Skeletal muscle tissue (tissue), 4 donors: ENCODE data around the gene TMEM204. TPM values are rescaled to one million over a fixed set of nuclear protein-coding genes. Genes with fewer than 3 reads are reported as not detected.
A peak's percentile ranks its signal among the peaks of the same experiment; 100 is the strongest.

Source experiments
- H3K27ac ChIP-seq: one replicate; pipeline ENCODE4 v1.7.0; 2013; ENCODE audit warnings: mild to moderate bottlenecking, low read depth, low read length, inconsistent platforms
- H3K27me3 ChIP-seq, 3 donors: one replicate each; pipeline ENCODE4 v1.7.0; 2013; ENCODE audit warnings: low read length in 3 of 3; ENCODE audit not compliant: control insufficient read depth in 3 of 3, insufficient read depth in 3 of 3
- H3K36me3 ChIP-seq, 3 donors: one replicate each; pipeline ENCODE4 v1.7.0; 2013; ENCODE audit warnings: low read length in 3 of 3; ENCODE audit not compliant: control insufficient read depth in 3 of 3, insufficient read depth in 3 of 3
- H3K4me1 ChIP-seq, 3 donors: one replicate each; pipeline ENCODE4 v1.7.0; 2013; ENCODE audit warnings: low read length in 3 of 3, mild to moderate bottlenecking in 3 of 3; ENCODE audit not compliant: control insufficient read depth in 3 of 3, insufficient read depth in 3 of 3
- H3K4me3 ChIP-seq, 3 donors: one replicate each; pipeline ENCODE4 v1.7.0; 2013; ENCODE audit warnings: low read length in 3 of 3
- H3K9ac ChIP-seq, 3 donors: one replicate each; pipeline ENCODE4 v1.7.0; 2013; ENCODE audit warnings: low read length in 3 of 3, mild to moderate bottlenecking in 3 of 3, moderate library complexity in 2 of 3, low read depth in 1 of 3
- H3K9me3 ChIP-seq, 3 donors: one replicate each; pipeline ENCODE4 v1.7.0; 2013; ENCODE audit warnings: low read length in 3 of 3; ENCODE audit not compliant: control insufficient read depth in 3 of 3
- total RNA-seq: library from RNA; depleted of rRNA; stranded (reverse); fragments of >200 nt; gene quantifications from one replicate; pipeline ENCODE4 v1.2.3, GENCODE V29; 2014
- donor health status: Osteomylitis.

TMEM204 gene
- total RNA-seq, 1 donor from 2014 or later, result 8.9 TPM

DNA sequence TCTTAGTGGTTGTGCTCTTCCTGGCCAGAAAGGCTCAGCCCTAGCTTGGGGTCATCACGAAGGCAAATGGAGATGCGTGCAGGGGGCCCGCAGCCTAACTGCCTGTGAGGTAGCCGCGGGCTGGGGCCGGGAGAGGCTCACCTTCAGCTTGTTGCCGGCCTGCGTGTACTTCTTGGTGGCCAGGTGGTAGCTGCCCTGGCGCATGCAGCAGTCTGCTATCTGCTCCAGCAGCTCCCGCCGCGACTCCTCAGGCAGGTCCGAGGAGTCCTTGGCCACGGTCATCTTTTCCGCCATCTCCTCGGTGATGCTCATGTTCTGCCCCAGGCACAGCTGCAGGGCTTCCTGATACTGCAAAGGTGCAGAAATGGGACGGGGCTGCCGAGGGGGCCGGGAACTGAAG, 13.0 kb upstream of the TMEM204 start:
- Histone ChIP-seq H3K9me3 (no peaks in the 10 kb centered on the region), H3K9ac (no peak overlapping the region), H3K36me3 (peaks cover 0 to 6% (median 2%) of the 10 kb centered on the region in 3 donors), H3K27ac (no peak overlapping the region), H3K4me3 (no peak overlapping the region), H3K27me3 (no peaks in the 10 kb centered on the region), H3K4me1 (no peaks in the 10 kb centered on the region)

DNA sequence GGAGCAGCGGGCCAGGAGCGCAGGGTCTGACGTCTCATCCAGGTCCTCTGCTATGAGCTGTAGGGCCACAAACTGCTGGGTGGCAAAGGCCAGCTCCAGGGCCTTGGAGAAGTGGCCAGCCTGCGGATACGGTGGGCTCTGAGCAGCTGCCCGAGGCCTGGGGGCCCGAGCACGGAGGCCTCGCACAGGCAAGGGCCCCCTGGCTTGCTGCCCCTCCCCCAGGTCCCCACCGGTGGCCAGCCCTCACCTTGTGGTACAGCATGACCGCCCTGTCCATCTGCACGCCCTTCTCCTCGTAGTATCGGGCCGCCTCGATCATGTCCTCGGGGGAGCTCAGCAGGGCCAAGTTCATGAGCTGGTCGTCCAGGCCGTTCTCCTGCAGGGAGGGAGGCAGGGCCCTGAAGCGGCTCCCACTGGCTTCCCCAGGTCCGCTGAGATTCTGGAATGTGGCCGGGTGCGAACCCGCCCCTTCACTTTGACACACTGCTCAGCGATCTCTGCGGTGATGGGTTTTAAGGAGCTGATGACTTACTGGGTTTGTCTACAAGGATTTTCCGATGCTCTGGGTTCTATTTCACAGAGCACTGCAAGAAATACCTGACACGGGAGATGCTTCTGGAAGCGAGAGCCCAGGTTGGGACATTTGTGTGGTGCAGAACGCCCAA, 9.8 kb upstream of the TMEM204 start:
- no peak overlapping the region for H3K9ac ChIP-seq
- no peaks in the 10 kb centered on the region for H3K9me3 ChIP-seq
- no peaks in the 10 kb centered on the region for H3K27me3 ChIP-seq
- no peak overlapping the region for H3K4me3 ChIP-seq
- H3K36me3 ChIP-seq, result peaks cover 0 to 3% (median 2%) of the 10 kb centered on the region in 3 donors
- peaks cover 9 to 15% (median 15%) of the 10 kb centered on the region in 3 donors for H3K4me1 ChIP-seq
- H3K27ac ChIP-seq, result no peak overlapping the region

DNA sequence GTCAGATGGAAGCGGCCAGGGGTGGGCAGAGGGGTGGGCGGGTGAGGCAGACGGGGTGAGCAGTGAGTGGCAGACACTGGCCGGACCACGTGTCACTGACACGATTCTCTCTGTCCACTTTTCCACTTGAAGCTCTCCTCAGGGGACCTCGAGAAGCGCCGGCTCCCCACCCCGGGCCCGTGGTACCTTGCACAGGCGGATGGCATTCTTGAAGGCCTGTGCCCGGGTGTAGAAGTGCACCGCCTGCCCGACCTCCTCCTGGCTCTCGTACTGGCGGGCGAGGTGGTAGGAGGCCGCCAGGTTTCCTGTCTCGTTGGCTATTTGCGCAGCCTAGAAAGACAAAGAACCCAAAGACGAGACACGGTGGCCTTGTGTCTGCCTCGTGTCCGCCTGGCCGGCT, 9.1 kb upstream of the TMEM204 start:
- peaks cover 0 to 3% (median 2%) of the 10 kb centered on the region in 3 donors for H3K36me3 ChIP-seq
- H3K9ac ChIP-seq, result no peak overlapping the region
- no peak overlapping the region for H3K27ac ChIP-seq
- H3K4me1 ChIP-seq, result peaks cover 9 to 19% (median 15%) of the 10 kb centered on the region in 3 donors
- no peaks in the 10 kb centered on the region for H3K27me3 ChIP-seq
- no peak overlapping the region for H3K4me3 ChIP-seq
- H3K9me3 ChIP-seq, result no peaks in the 10 kb centered on the region

DNA sequence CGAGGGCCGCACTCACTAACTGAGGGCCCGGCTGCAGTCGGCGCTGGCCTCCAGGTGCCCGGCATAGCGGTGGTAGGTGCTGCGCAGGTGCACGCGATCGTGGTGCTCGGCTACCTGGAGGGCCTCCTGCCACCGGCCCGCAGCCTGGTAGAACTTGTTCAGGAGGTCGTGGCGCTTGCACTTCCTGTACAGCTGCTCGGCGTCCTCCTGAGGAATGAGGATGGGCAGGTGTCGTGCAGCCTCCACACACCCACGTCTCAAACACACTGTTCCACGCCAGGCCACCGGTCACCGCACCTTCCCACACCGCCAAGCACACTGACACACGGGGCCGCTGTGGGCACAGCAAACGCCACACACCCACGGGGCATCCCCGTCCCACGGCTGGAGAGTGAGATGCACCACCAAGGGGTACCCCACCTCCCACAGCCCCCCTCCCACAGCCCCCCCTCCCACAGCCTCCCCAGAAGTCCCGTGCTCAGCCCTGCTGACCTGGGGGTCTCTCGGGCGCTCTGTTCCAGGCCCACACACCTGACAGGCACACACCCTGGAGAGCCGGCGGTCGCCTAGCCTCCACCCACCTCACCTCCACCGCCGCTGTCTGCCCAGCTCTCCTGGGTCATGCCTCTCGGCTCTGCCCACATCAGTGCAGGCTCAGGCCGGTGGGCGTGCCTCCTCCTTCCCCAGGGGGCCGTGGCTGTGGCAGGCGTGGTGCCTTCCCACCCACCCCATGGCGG, 7.4 kb upstream of the TMEM204 start:
- H3K27me3 ChIP-seq, result no peaks in the 10 kb centered on the region
- peaks cover 9 to 27% (median 21%) of the 10 kb centered on the region in 3 donors for H3K4me1 ChIP-seq
- peaks cover 0 to 2% (median 0%) of the 10 kb centered on the region in 3 donors for H3K36me3 ChIP-seq
- no peak overlapping the region for H3K4me3 ChIP-seq
- no peaks in the 10 kb centered on the region for H3K9me3 ChIP-seq
- H3K27ac ChIP-seq, result no peak overlapping the region
- H3K9ac ChIP-seq, result no peak overlapping the region

DNA sequence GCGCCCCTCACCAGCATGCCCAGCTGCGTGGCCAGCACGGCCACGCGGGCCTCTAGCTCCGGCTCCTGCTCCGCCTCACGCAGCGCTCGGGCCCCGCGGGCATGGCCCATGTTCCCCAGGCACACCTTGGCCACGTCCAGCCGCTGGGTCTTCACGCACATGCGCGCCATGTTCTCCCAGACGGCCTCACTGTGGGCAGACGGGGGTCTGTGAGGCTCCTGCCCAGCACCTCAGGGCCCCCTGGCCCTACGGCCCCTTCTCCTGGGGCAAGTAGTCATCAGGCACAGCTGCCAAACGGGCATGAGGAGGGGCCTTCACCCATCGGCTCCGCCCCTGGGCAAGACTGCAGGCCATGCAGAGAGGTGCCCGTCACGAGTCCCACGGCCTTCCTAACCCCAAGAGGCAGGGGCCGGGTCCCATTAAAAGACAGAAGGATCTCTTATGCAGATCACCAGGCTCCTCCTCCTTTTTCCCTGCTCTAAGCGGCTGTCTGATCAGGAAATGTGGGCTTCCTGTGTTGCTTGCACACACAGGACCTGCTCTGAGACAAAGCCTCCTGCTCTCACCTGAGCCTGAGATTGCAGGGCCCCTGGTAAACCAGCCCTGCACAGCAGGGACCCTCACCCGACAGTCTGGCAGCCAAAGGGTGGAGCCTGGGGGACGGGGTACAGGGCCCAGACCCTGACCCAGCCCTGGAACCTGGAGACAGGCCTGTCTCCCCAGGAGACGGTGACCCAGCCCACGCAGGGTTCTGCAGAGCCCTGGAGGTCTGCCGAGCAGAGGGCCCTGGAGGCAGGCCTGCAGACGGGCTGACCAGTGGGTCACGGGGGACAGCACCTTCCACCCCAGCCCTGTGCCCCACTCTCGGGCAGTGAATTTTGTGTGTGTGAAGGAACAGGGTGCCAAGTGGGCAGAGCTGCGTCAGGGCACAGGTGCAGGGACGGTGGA, 6.6 kb upstream of the TMEM204 start:
- Histone ChIP-seq H3K4me1 (peaks cover 15 to 35% (median 30%) of the 10 kb centered on the region in 3 donors), H3K27ac (no peak overlapping the region), H3K27me3 (no peaks in the 10 kb centered on the region), H3K9ac (no peak overlapping the region), H3K4me3 (no peak overlapping the region), H3K9me3 (no peaks in the 10 kb centered on the region), H3K36me3 (peaks cover 0 to 2% (median 0%) of the 10 kb centered on the region in 3 donors)

DNA sequence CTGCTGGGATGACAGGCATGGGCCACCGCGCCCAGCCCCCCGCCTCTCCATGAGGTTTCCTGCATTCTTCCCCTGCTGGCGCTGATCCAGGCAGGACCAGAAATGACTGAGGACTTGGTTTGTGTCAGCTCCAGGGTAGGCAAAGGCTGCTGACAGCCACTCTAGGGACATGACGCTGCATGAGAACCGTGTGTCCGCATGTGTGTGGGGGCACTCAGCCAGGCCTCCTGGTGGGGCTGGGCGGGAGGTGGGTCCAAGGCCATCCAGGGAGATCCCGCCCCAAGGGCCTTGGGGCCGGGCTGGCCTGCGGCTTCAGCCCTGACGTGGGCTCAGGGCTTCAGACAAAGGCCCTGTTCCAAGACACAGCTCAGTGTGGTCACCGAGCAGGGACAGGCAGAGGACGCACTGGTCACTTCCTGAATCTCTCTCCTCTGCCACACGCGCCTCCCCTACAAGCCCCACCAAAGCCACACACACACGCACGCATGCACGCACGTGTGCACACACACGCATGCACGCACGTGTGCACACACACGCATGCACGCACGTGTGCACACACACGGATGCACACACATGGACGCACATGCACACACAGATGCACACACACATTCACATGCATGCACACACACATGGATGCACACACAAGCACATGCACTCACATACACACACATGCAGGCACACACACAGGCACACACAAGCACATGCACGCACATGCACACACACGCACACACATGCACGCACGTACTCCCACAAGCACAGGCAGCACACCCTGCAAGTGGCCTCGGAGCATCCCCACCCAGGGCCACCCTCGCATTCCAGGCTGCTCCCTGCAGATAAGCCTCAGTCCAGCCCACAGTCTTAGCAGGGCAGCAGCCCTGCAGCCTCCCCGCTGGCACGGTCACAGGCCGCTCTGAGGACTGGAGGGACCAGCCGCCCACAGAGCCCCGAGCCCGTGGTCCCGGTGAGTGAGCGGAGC, 5.3 kb upstream of the TMEM204 start:
- H3K9me3 ChIP-seq, result no peaks in the 10 kb centered on the region
- peak overlapping the region in 1 of 3 donors; percentile 13 for H3K4me3 ChIP-seq
- peaks cover 27 to 48% (median 42%) of the 10 kb centered on the region in 3 donors for H3K4me1 ChIP-seq
- peaks cover 0 to 2% (median 0%) of the 10 kb centered on the region in 3 donors for H3K36me3 ChIP-seq
- no peaks in the 10 kb centered on the region for H3K27me3 ChIP-seq
- H3K9ac ChIP-seq, result no peak overlapping the region
- no peak overlapping the region for H3K27ac ChIP-seq

DNA sequence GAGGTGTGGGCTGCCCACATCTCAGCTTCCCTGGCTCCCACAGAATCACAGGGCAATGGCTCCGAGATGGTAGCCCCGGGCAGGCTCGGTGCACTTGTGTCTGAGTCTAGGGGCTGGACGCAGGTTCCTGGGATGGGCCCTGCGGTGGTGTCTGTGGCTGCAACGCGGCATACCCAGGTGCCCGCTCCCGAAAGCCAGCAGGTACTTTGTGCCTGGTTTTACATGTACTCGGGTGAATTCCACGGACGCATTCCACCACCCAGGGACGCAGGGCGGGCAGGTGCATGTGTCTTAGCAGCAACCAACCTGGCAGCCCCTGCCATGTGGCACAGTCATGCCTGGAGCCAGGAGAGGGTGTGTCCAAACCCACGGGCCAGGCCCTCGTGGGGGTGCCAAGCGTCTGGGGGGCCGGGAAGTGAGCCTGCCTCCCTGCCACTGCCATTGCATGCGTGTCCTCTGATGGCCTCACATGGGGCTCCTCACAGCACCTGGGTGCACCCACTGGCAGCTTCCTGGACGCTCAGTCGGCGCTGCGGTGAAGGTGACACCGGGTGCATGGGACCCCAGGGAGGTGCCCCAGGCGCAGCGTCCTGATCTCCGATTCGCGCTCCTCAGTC, 4.4 kb upstream of the TMEM204 start:
- peaks cover 27 to 50% (median 45%) of the 10 kb centered on the region in 3 donors for H3K4me1 ChIP-seq
- no peaks in the 10 kb centered on the region for H3K27me3 ChIP-seq
- H3K36me3 ChIP-seq, result no peaks in the 10 kb centered on the region
- no peak overlapping the region for H3K9ac ChIP-seq
- no peaks in the 10 kb centered on the region for H3K9me3 ChIP-seq
- H3K4me3 ChIP-seq, result no peak overlapping the region
- no peak overlapping the region for H3K27ac ChIP-seq

DNA sequence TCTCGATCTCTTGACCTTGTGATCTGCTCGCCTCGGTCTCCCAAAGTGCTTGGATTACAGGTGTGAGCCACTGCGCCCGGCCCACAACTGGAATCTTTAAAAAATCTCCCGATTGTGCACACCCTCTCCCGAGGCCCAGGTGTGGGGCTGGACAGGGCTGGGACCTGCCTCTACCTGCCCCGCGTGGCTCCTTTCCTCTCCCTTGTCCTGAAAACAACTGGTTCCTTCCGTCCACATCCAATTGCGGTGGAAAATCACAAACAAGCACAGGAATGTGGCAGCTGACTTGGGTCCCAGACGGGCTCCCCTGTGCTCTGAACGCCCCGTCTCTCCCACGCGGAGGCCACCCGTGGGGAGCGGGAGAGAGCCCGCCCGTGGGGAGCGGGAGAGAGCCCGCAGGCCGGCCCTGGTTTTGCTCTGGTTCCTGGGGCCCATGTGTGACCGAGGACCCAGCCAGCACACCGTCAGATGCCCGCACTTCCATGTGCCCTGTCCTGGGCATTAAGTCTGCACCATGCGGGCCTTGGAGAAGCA, 3.0 kb upstream of the TMEM204 start:
- Histone ChIP-seq H3K4me3 (peak overlapping the region in 1 of 3 donors; percentile 35), H3K27ac (peak overlapping the region; percentile 87), H3K27me3 (no peaks in the 10 kb centered on the region), H3K4me1 (peaks cover 33 to 50% (median 46%) of the 10 kb centered on the region in 3 donors), H3K9me3 (no peaks in the 10 kb centered on the region), H3K36me3 (peaks cover 0 to 4% (median 0%) of the 10 kb centered on the region in 3 donors), H3K9ac (peak overlapping the region in 1 of 3 donors; percentile 60)
